HUDEP-2 (cell line): ENCODE data around the gene EML3.
"Not testable (repeated sequence)": the region's sequence is repeated elsewhere in the genome, so short reads cannot be mapped to it uniquely, and the experiment has no call there.

ENCODE experiments used
- DNase-seq, 76 experiments: peaks; one replicate each; lab custom pipeline; 2025; ENCODE audit not compliant: unreplicated experiment in 76 of 76; lab: John Stamatoyannopoulos, UW

EML3 gene

GRCh38 chr11:62600367-62601121, 12.0 kb downstream of the EML3 start:
- peak in 4 of 76 experiments; percentile 8 to 41 (median 22) for DNase-seq

GRCh38 chr11:62599901-62600300, 12.7 kb downstream of the EML3 start:
- DNase-seq: peak in 6 of 76 experiments; percentile 14 to 32 (median 20)

- peak in 75 of 76 experiments; percentile 23 to 99 (median 97) for DNase-seq
Measured at GRCh38 chr11:62599069-62599696, 13.4 kb downstream of the EML3 start.

- DNase-seq: no peak
Measured at GRCh38 chr11:62595124-62595523, 17.5 kb downstream of the EML3 start.

- peak in 70 of 76 experiments; percentile 23 to 87 (median 70) for DNase-seq
Measured at GRCh38 chr11:62593434-62594044, 19.0 kb downstream of the EML3 start.

GRCh38 chr11:62592989-62593421, 19.6 kb downstream of the EML3 start:
- no peak for DNase-seq

GRCh38 chr11:62592146-62592815, 20.3 kb downstream of the EML3 start:
- DNase-seq: peak in 39 of 76 experiments; percentile 14 to 70 (median 53)

GRCh38 chr11:62591448-62592145, 21.0 kb downstream of the EML3 start, which contains the start of gene TUT1:
Gene TUT1 (minus strand): TSS chr11:62591523. CDS start chr11:62591485, 38 bp downstream.
- peak in 75 of 76 experiments; percentile 79 to 99 (median 96) for DNase-seq

- peak in 19 of 76 experiments; percentile 1 to 48 (median 16) for DNase-seq
Measured at GRCh38 chr11:62588966-62589637, 23.5 kb downstream of the EML3 start.

GRCh38 chr11:62585356-62585755, 27.2 kb downstream of the EML3 start:
- DNase-seq: not testable (repeated sequence)

- DNase-seq: not testable (repeated sequence)
Measured at GRCh38 chr11:62581735-62582134, 30.8 kb downstream of the EML3 start.

- DNase-seq: no peak
Measured at GRCh38 chr11:62580959-62581715, 31.4 kb downstream of the EML3 start.

- no peak for DNase-seq
Measured at GRCh38 chr11:62579252-62579651, 33.3 kb downstream of the EML3 start.

GRCh38 chr11:62578541-62578940, 34.0 kb downstream of the EML3 start:
- no peak for DNase-seq

GRCh38 chr11:62577046-62577714, 35.4 kb downstream of the EML3 start:
- DNase-seq: no peak

- no peak for DNase-seq
Measured at GRCh38 chr11:62575837-62576236, 36.7 kb downstream of the EML3 start.

GRCh38 chr11:62575156-62575555, 37.4 kb downstream of the EML3 start:
- DNase-seq: no peak

GRCh38 chr11:62574363-62575071, 38.1 kb downstream of the EML3 start:
- no peak for DNase-seq
